B cell (primary cell): ENCODE results near the gene MYO1B. TPM values are rescaled to one million over a fixed set of nuclear protein-coding genes. Genes with fewer than 3 reads are reported as not detected.

Experiments used
- ATAC-seq: fragments of 200-7000 bp; cut with Tn5 transposase; one replicate; pipeline ENCODE4 v1.10.0; 2021; ENCODE audit warnings: low read depth, mild to moderate bottlenecking, moderate number of reproducible peaks, moderate library complexity
- CTCF ChIA-PET: fragments of 350-600 bp; sonication (Branson Sonifier 250); formaldehyde crosslinking; loops from one replicate; lab custom pipeline; 2021; ENCODE audit warnings: antibody characterized with exemption, inconsistent platforms; lab: Charles Lee
- POLR2A ChIA-PET: fragments of 350-600 bp; sonication (Branson Sonifier 250); formaldehyde crosslinking; loops from one replicate; lab custom pipeline; 2021; ENCODE audit warnings: antibody characterized with exemption; lab: Charles Lee
- DNase-seq: peaks from one replicate; pipeline ENCODE4 v3.0.0; 2013
- H2AFZ ChIP-seq: 2 replicates; pipeline ENCODE4 v1.6.1; 2012; ENCODE audit warnings: mild to moderate bottlenecking, low read depth, low read length; ENCODE audit not compliant: insufficient read depth, poor library complexity, severe bottlenecking
- H3K27ac ChIP-seq, 2 donors: 1 replicate in 1 of 2; 2 replicates in 1 of 2; pipeline ENCODE4 v1.5.1; 2012 to 2013; ENCODE audit warnings: low read length in 2 of 2, mild to moderate bottlenecking in 2 of 2, moderate library complexity in 1 of 2
- H3K27me3 ChIP-seq, 4 experiments: fragments of 200-600 bp in 1 of 4; sonication (generic) in 1 of 4; replicated peaks in 1 of 4; 1 replicate in 2 of 4; 2 replicates in 2 of 4; pipeline versions ENCODE4 v1.6.1 to v1.7.0; 2013 to 2016; ENCODE audit warnings: low read length in 3 of 4, mild to moderate bottlenecking in 2 of 4, mixed read lengths in 1 of 4, moderate library complexity in 1 of 4; ENCODE audit not compliant: insufficient read depth in 4 of 4, control insufficient read depth in 3 of 4; ENCODE audit errors: control extremely low read depth in 1 of 4
- H3K36me3 ChIP-seq, 2 experiments: replicated peaks in 1 of 2; 1 replicate in 1 of 2; 2 replicates in 1 of 2; pipeline versions ENCODE4 v1.6.1 to v1.7.1; 2013; ENCODE audit warnings: low read length in 1 of 2; ENCODE audit not compliant: insufficient read depth in 2 of 2, control insufficient read depth in 1 of 2; ENCODE audit errors: control extremely low read depth in 1 of 2, extremely low read depth in 1 of 2
- H3K4me1 ChIP-seq, 2 donors: fragments of 200-600 bp in 1 of 2; sonication (generic) in 1 of 2; 1 replicate in 1 of 2; 2 replicates in 1 of 2; pipeline versions ENCODE4 v1.5.1 to v1.6.1; 2013 to 2017; ENCODE audit warnings: low read length in 2 of 2; ENCODE audit not compliant: control insufficient read depth in 2 of 2, insufficient read depth in 2 of 2
- H3K4me2 ChIP-seq: replicated peaks from 2 replicates; pipeline ENCODE3; 2012; ENCODE audit warnings: mild to moderate bottlenecking, low read depth, low read length; ENCODE audit not compliant: poor library complexity, severe bottlenecking
- H3K4me3 ChIP-seq, 5 experiments: fragments of 200-600 bp in 1 of 5; sonication (generic) in 1 of 5; 1 replicate in 3 of 5; 2 replicates in 2 of 5; pipeline versions ENCODE4 v1.5.1 to v1.7.0; 2011 to 2016; ENCODE audit warnings: low read length in 4 of 5, mild to moderate bottlenecking in 4 of 5, low read depth in 2 of 5, control low read depth in 1 of 5, moderate library complexity in 1 of 5; ENCODE audit not compliant: insufficient read depth in 1 of 5; ENCODE audit errors: control extremely low read depth in 1 of 5, extremely low read depth in 1 of 5
- H3K79me2 ChIP-seq: fragments of 200-600 bp; sonication (generic); one replicate; pipeline ENCODE4 v1.6.0; 2016; ENCODE audit warnings: low read length; ENCODE audit not compliant: control insufficient read depth, insufficient read depth
- H3K9ac ChIP-seq: fragments of 200-600 bp; sonication (generic); 2 replicates; pipeline ENCODE4 v1.6.1; 2017; ENCODE audit warnings: mild to moderate bottlenecking, low read length, moderate library complexity
- H3K9me3 ChIP-seq, 3 donors: one replicate each; pipeline versions ENCODE4 v1.6.1 to v1.7.1; 2013; ENCODE audit warnings: low read length in 2 of 3; ENCODE audit not compliant: control insufficient read depth in 2 of 3, insufficient read depth in 1 of 3; ENCODE audit errors: control extremely low read depth in 1 of 3
- H4K20me1 ChIP-seq: 2 replicates; pipeline ENCODE4 v1.6.0; 2012; ENCODE audit warnings: mild to moderate bottlenecking, low read length; ENCODE audit not compliant: insufficient read depth, control insufficient read depth, poor library complexity, severe bottlenecking
- H3K27ac Mint-ChIP-seq: one replicate; pipeline ENCODE4 v1.8.0; 2021; ENCODE audit warnings: mixed read lengths
- H3K27me3 Mint-ChIP-seq: one replicate; pipeline ENCODE4 v1.8.0; 2021; ENCODE audit warnings: mixed read lengths
- H3K4me1 Mint-ChIP-seq: one replicate; pipeline ENCODE4 v1.8.0; 2021; ENCODE audit warnings: mixed read lengths
- H3K4me3 Mint-ChIP-seq: one replicate; pipeline ENCODE4 v1.8.0; 2021; ENCODE audit warnings: mixed read lengths
- H3K9me3 Mint-ChIP-seq: one replicate; pipeline ENCODE4 v1.8.0; 2022; ENCODE audit warnings: mixed read lengths; ENCODE audit not compliant: insufficient read depth
- EZH2 ChIP-seq: IDR thresholded peaks from 2 replicates; pipeline ENCODE4 v1.6.1; 2012; ENCODE audit warnings: borderline replicate concordance, low read depth, mild to moderate bottlenecking, moderate library complexity, low read length; ENCODE audit not compliant: insufficient read depth, poor library complexity, severe bottlenecking
- WGBS: methylation state at CpG from one replicate; pipeline ENCODE4 v1.1.5; 2013; ENCODE audit warnings: missing lambda C conversion rate; ENCODE audit not compliant: insufficient coverage; 5-methylcytosine and 5-hydroxymethylcytosine counted together
- intact Hi-C: fragments of 100-400 bp; cut with micrococcal nuclease; formaldehyde crosslinking; loops from one replicate; pipeline ENCODE4 v1.10.0; 2022
- polyA plus RNA-seq: library from polyadenylated mRNA; depleted of rRNA; stranded (reverse); fragments of >200 nt; gene quantifications from 2 replicates; pipeline ENCODE4 v1.2.3, GENCODE V29; 2012
- total RNA-seq, 2 donors: library from RNA; stranded (reverse); fragments of 120-200 nt in 1 of 2; gene quantifications; 1 replicate in 1 of 2; 2 replicates in 1 of 2; pipeline versions ENCODE4 v1.2.3 to v1.2.4, GENCODE V29; 2013 to 2022
- TF ChIP-seq, protein P1 (sequence below): fragments of 200-600 bp; IDR thresholded peaks from one replicate; pipeline ENCODE4 v1.8.0; 2022; ENCODE audit warnings: antibody characterized with exemption, mild to moderate bottlenecking

Gene MYO1B
- total and polyA plus RNA-seq, 2 donors (not counting 1 experiment from before 2014, with no cell fraction given), result 0.67 to 4.4 TPM

DNA sequence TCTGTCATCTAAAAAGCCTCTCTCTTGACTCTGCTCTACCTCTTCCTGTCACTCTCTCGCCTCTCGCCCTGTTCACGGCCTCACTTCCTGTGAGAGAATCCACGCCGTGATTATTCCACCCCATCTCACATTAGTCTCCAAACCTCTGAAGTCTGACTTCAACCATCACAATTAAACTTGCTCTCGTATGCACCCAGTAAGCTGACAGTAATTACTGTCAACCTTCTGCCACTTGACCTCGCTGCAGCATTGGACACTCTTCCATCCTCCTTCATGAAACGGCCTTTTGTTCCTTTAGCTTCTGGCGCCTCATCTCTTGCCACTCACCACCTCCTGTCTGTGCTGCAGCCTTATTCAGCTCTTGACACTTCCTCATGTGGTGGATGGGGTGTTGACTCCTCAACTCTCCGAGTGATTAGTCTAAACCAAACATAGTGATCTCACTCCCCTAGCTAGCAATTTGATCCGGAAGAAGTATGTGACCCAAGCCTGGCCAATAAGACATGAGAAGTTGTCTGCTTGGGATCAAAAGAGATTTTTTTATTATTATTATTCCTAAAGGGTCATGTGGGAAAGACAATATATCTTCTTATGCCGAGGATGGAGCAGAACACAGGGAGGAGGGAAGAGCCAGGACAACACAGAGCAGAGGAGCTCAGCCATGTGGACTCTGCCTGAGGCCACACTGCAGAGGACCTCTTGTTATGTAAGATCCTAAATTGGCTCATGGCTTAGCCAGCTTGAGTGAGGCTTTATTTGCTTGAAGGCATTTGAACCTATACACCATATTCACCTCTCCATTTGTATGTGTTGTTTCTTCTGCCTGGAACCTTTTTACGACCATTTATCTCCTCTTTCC lies 38.4 kb upstream of the MYO1B start:
- DNase-seq (no peak), ATAC-seq (no peak)
- Mint-ChIP-seq H3K4me1 (peaks cover 14% of the 10 kb centered on the region), H3K9me3 (peaks cover 4% of the 10 kb centered on the region), H3K4me3 (no peak overlapping the region), H3K27me3 (no peaks in the 10 kb centered on the region), H3K27ac (no peak overlapping the region)
- CTCF ChIA-PET, result interaction anchor here (1.3 to 1.8 kb wide), 2 partner anchors 11 to 42 kb away, joined by 3 to 10 read pairs; no protein-coding TSS in a partner anchor
- H3K4me2 ChIP-seq, result no peak overlapping the region
- H3K79me2 ChIP-seq, result no peaks in the 10 kb centered on the region
- TF ChIP-seq EZH2, result no peak
- TF ChIP-seq, protein P1, sequence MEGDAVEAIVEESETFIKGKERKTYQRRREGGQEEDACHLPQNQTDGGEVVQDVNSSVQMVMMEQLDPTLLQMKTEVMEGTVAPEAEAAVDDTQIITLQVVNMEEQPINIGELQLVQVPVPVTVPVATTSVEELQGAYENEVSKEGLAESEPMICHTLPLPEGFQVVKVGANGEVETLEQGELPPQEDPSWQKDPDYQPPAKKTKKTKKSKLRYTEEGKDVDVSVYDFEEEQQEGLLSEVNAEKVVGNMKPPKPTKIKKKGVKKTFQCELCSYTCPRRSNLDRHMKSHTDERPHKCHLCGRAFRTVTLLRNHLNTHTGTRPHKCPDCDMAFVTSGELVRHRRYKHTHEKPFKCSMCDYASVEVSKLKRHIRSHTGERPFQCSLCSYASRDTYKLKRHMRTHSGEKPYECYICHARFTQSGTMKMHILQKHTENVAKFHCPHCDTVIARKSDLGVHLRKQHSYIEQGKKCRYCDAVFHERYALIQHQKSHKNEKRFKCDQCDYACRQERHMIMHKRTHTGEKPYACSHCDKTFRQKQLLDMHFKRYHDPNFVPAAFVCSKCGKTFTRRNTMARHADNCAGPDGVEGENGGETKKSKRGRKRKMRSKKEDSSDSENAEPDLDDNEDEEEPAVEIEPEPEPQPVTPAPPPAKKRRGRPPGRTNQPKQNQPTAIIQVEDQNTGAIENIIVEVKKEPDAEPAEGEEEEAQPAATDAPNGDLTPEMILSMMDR, result no peak
- peaks cover 7 to 13% of the 10 kb centered on the region in 2 donors for H3K4me1 ChIP-seq
- intact Hi-C loops, result no loop called here
- H4K20me1 ChIP-seq, result no peaks in the 10 kb centered on the region
- H3K27me3 ChIP-seq, result no peaks in the 10 kb centered on the region
- H3K9ac ChIP-seq, result no peak overlapping the region
- no peaks in the 10 kb centered on the region for H3K36me3 ChIP-seq
- POLR2A ChIA-PET, result no interaction called here
- H2AFZ ChIP-seq, result no peak overlapping the region
- no peak overlapping the region for H3K27ac ChIP-seq
- 92% methylated on average over 8 of the region's 13 CpGs for WGBS
- no peak overlapping the region for H3K4me3 ChIP-seq
- H3K9me3 ChIP-seq, result peaks cover 1 to 4% (median 4%) of the 10 kb centered on the region in 3 donors

DNA sequence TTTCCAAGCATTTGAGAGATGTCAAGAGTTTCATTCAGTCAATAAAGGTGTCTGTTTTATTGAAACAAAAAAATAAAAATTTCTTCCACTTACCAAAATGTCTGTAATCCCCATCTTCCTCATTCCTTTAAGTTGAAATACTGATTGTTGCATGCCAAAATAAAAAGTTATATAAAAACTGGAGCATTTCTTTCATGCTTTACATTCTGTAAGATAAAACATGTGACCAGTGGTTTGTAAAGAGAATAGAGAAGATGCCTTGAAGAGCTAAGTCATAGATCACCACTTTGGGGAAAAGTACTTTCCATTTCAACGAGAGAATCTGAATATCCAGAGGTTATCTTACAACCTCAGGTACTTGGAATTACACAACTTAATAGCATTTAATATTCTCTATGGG lies 35.9 kb upstream of the MYO1B start:
- intact Hi-C loops, result no loop called here

More for the DNA sequence above, 35.9 kb upstream of the MYO1B start:
- no CpG with 5 or more reads among the region's 1 CpG for WGBS
- TF ChIP-seq, protein P1, result no peak
- TF ChIP-seq EZH2, result no peak
- POLR2A ChIA-PET, result no interaction called here
- H3K9ac ChIP-seq, result no peak overlapping the region
- Mint-ChIP-seq H3K27me3 (no peaks in the 10 kb centered on the region), H3K27ac (no peak overlapping the region), H3K9me3 (peaks cover 9% of the 10 kb centered on the region), H3K4me3 (no peak overlapping the region), H3K4me1 (peaks cover 6% of the 10 kb centered on the region)
- H3K4me3 ChIP-seq, result no peak overlapping the region
- H3K9me3 ChIP-seq, result peaks cover 1 to 10% (median 4%) of the 10 kb centered on the region in 3 donors
- H3K79me2 ChIP-seq, result no peaks in the 10 kb centered on the region
- H3K4me2 ChIP-seq, result no peak overlapping the region
- no peak for DNase-seq
- H3K27me3 ChIP-seq, result no peaks in the 10 kb centered on the region
- H3K4me1 ChIP-seq, result peaks cover 5% of the 10 kb centered on the region in 2 donors
- CTCF ChIA-PET, result interaction anchor here (0.5 to 2.1 kb wide), 2 partner anchors 8 to 292 kb away, joined by 5 read pairs; no protein-coding TSS in a partner anchor
- H2AFZ ChIP-seq, result no peak overlapping the region
- H3K27ac ChIP-seq, result no peak overlapping the region
- no peaks in the 10 kb centered on the region for H4K20me1 ChIP-seq
- H3K36me3 ChIP-seq, result no peaks in the 10 kb centered on the region
- no peak for ATAC-seq
